ENCODE results near the gene ST3GAL4. TPM values are rescaled to one million over a fixed set of nuclear protein-coding genes. Genes with fewer than 3 reads are reported as not detected.

Gene ST3GAL4
- total RNA-seq, 1 donor from 2014 or later, result 15.9 TPM

DNA sequence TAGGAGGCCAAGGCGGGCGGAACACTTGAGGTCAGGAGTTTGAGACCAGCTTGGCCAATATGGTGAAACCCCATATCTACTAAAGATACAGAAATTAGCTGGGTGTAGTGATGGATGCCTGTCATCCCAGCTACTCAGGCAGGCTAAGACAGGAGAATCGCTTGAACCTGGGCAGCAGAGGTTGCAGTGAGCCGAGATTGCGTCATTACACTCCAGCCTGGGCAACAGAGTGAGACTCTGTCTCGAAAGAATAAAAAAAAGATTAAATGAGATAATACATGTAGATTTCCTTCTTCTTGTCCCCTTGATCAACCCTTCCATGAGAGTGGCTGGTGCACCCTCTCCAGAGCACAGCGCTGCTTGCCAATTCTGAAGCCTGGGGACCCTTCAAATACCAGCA is 106.9 kb downstream of the ST3GAL4 start:
- no peak overlapping the region for H3K4me3 ChIP-seq (ENCODE audit: low read depth, low read length)
- no peak for TF ChIP-seq CTCF (conservative IDR thresholded peaks at IDR 0.05; ENCODE audit: low read depth, low read length)
- no peak for DNase-seq (ENCODE audit: low read depth)

Other genes with a start within 250 kb of the ST3GAL4 start
- gene RPUSD4, start 144.0 kb upstream of the ST3GAL4 start, total RNA-seq, result 18.2 and 24.9 TPM in 2 replicates
- gene FAM118B, start 143.9 kb upstream of the ST3GAL4 start, total RNA-seq, result 26.0 and 28.1 TPM in 2 replicates
- gene SRPRA, start 86.8 kb upstream of the ST3GAL4 start, total RNA-seq, result 54.8 and 76.3 TPM in 2 replicates
- gene FOXRED1, start 86.5 kb upstream of the ST3GAL4 start, total RNA-seq, result 28.1 and 34.1 TPM in 2 replicates
- gene TIRAP, start 72.6 kb upstream of the ST3GAL4 start, total RNA-seq, result 2.3 and 3.8 TPM in 2 replicates
- gene DCPS, start 51.6 kb upstream of the ST3GAL4 start, total RNA-seq, result 17.2 and 24.1 TPM in 2 replicates